HepG2 (cell line): Measurements from ENCODE around the gene PLEKHG2. TPM values are rescaled to one million over a fixed set of nuclear protein-coding genes. Genes with fewer than 3 reads are reported as not detected.

Experiments used
- ATF4 ChIP-seq, 2 experiments: fragments of 450-650 bp in 1 of 2; sonication (generic) in 1 of 2; formaldehyde crosslinking; IDR thresholded peaks; 2 replicates each; pipeline versions ENCODE4 v1.5.0 to v1.8.0; 2020 to 2022; ENCODE audit warnings: mild to moderate bottlenecking in 1 of 2, missing genetic modification reagents in 1 of 2
- FOXP4 ChIP-seq: sonication (generic); formaldehyde crosslinking; IDR thresholded peaks from 2 replicates; pipeline ENCODE4 v1.4.0; 2020; ENCODE audit warnings: missing genetic modification reagents
- IKZF5 ChIP-seq: IDR thresholded peaks from 2 replicates; pipeline ENCODE4 v1.6.1; 2018; ENCODE audit warnings: missing genetic modification reagents, mild to moderate bottlenecking, missing compliant biosample characterization
- MATR3 ChIP-seq: sonication (generic); formaldehyde crosslinking; IDR thresholded peaks from 2 replicates; pipeline ENCODE4 v1.4.0; 2020; ENCODE audit warnings: missing genetic modification reagents
- MLXIP ChIP-seq: sonication (generic); formaldehyde crosslinking; IDR thresholded peaks from 2 replicates; pipeline ENCODE4 v1.9.0; 2021; ENCODE audit warnings: missing genetic modification reagents, borderline replicate concordance
- ZNF281 ChIP-seq: sonication (generic); formaldehyde crosslinking; IDR thresholded peaks from 2 replicates; pipeline ENCODE4 v1.4.0; 2020; ENCODE audit warnings: missing genetic modification reagents, borderline replicate concordance
- ZNF407 ChIP-seq: sonication (generic); formaldehyde crosslinking; IDR thresholded peaks from one replicate; pipeline ENCODE4 v1.5.1; 2020; ENCODE audit warnings: mild to moderate bottlenecking, missing genetic modification reagents; ENCODE audit errors: not compliant biosample characterization
- polyA plus RNA-seq, 8 experiments: library from polyadenylated mRNA; depleted of rRNA in 3 of 8; stranded (reverse) in 7 of 8; unstranded in 1 of 8; fragments of >200 nt; fragmentation: Illumina TruSeq in 4 of 8; extraction: Trizol in 4 of 8; gene quantifications; 2 replicates each; pipeline versions ENCODE4 v1.2.1 to v1.2.3, GENCODE V29; 2011 to 2016; ENCODE audit warnings: low read depth in 4 of 8, missing spikeins in 1 of 8, mixed read lengths in 1 of 8; ENCODE audit not compliant: insufficient read depth in 1 of 8
- total RNA-seq, 5 experiments: library from RNA; depleted of rRNA; stranded (reverse); fragments of >200 nt; fragmentation: Illumina TruSeq; extraction: Trizol; gene quantifications; 2 replicates each; pipeline ENCODE4 v1.2.3, GENCODE V29; 2016; ENCODE audit warnings: low read depth in 1 of 5

Gene PLEKHG2
- total and polyA plus RNA-seq, 2 of the 13 experiments (the other 11 are each of a cell fraction or from before 2014, with no cell fraction given): 3.6 to 6.8 TPM

GRCh38 chr19:39428283-39429112 lies 16.0 kb downstream of the PLEKHG2 start (continued):
- TF ChIP-seq ZNF407 (CRISPR knock-in tag) (no peak), FOXP4 (CRISPR knock-in tag) (0 out of 2 replicates have a peak, but pooled peaks have one; percentile 7), ATF4 (CRISPR knock-in tag; IDR thresholded peaks at IDR 0.05) (0 out of 4 replicates have a peak, but pooled peaks of 1 of the 2 experiments have one; percentile 22), IKZF5 (CRISPR knock-in tag) (0 out of 2 replicates have a peak, but pooled peaks have one; percentile 49), ZNF281 (CRISPR knock-in tag) (peak; percentile 22; the same call in 1 of the 2 replicates), MATR3 (CRISPR knock-in tag) (no peak), MLXIP (no peak)
